ENCODE measurements around the gene ZBTB11. TPM values are rescaled to one million over a fixed set of nuclear protein-coding genes. Genes with fewer than 3 reads are reported as not detected.

Gene ZBTB11
- total and polyA plus RNA-seq, 9 of the 15 experiments (the other 6 are each of a cell fraction or from before 2014, with no cell fraction given), result 6.2 to 31.9 (median 21.4) TPM

DNA sequence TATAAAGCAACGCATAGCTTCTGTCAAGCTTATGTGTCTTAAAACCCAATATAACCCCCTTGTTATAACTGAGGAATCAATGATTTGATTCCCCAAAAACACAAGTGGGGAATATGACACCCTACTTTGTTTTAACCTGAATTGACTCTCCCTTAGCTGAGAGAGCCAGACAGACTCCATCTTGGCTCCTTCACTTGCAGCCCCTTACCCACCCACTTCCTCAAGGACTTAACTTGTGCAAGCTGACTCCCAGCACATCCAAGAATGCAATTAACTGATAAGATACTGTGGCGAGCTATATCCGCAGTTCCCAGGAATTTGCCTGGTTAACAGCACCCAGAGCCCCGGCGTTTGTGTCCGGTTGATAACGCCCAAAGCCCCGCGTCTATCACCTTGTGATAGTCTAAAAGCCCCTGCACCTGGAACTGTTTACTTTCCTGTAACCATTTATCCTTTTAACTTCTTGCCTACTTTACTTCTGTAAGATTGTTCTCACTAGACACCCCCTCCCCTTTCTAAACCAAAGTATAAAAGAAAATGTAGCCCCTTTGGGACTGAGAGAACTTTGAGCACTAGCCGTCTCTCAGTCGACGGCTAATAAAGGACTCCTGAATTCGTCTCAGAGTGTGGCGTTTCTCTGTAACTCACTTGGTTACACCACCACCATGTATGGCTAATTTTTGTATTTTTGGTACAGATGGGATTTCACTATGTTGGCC lies 35.4 kb downstream of the ZBTB11 start (continued):
- TF ChIP-seq, protein P1, sequence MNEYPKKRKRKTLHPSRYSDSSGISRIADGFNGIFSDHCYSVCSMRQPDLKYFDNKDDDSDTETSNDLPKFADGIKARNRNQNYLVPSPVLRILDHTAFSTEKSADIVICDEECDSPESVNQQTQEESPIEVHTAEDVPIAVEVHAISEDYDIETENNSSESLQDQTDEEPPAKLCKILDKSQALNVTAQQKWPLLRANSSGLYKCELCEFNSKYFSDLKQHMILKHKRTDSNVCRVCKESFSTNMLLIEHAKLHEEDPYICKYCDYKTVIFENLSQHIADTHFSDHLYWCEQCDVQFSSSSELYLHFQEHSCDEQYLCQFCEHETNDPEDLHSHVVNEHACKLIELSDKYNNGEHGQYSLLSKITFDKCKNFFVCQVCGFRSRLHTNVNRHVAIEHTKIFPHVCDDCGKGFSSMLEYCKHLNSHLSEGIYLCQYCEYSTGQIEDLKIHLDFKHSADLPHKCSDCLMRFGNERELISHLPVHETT (CRISPR knock-in tag; conservative IDR thresholded peaks at IDR 0.05 in 1 of 2, IDR thresholded peaks at IDR 0.05 in 1 of 2), result peak in 1 of 2 experiments; percentile 95; a peak in 2 of 4 replicates
- TF ChIP-seq, protein P2, sequence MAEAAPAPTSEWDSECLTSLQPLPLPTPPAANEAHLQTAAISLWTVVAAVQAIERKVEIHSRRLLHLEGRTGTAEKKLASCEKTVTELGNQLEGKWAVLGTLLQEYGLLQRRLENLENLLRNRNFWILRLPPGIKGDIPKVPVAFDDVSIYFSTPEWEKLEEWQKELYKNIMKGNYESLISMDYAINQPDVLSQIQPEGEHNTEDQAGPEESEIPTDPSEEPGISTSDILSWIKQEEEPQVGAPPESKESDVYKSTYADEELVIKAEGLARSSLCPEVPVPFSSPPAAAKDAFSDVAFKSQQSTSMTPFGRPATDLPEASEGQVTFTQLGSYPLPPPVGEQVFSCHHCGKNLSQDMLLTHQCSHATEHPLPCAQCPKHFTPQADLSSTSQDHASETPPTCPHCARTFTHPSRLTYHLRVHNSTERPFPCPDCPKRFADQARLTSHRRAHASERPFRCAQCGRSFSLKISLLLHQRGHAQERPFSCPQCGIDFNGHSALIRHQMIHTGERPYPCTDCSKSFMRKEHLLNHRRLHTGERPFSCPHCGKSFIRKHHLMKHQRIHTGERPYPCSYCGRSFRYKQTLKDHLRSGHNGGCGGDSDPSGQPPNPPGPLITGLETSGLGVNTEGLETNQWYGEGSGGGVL (CRISPR knock-in tag; IDR thresholded peaks at IDR 0.05), result peak; percentile 99
- TF ChIP-seq, protein P3, sequence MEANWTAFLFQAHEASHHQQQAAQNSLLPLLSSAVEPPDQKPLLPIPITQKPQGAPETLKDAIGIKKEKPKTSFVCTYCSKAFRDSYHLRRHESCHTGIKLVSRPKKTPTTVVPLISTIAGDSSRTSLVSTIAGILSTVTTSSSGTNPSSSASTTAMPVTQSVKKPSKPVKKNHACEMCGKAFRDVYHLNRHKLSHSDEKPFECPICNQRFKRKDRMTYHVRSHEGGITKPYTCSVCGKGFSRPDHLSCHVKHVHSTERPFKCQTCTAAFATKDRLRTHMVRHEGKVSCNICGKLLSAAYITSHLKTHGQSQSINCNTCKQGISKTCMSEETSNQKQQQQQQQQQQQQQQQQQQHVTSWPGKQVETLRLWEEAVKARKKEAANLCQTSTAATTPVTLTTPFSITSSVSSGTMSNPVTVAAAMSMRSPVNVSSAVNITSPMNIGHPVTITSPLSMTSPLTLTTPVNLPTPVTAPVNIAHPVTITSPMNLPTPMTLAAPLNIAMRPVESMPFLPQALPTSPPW (CRISPR knock-in tag; IDR thresholded peaks at IDR 0.05), result peak; percentile 58
- TF ChIP-seq GABPB2 (CRISPR knock-in tag; conservative IDR thresholded peaks at IDR 0.05) (peak; percentile 85; the same call in 1 of the 2 replicates), ZNF41 (CRISPR knock-in tag; conservative IDR thresholded peaks at IDR 0.05) (peak; percentile 99), ZNF699 (CRISPR knock-in tag; IDR thresholded peaks at IDR 0.05; ENCODE audit: insufficient replicate concordance) (peak; percentile 97), BACH1 (tag; IDR thresholded peaks at IDR 0.05) (peak; percentile 94), ZNF239 (CRISPR knock-in tag; IDR thresholded peaks at IDR 0.05) (peak; percentile 98), NFE2L1 (tag; IDR thresholded peaks at IDR 0.05; ENCODE audit: borderline replicate concordance, low read depth) (peak; percentile 86), DIDO1 (tag; IDR thresholded peaks at IDR 0.05; ENCODE audit: low read depth) (peak; percentile 95)
- TF ChIP-seq, protein P4, sequence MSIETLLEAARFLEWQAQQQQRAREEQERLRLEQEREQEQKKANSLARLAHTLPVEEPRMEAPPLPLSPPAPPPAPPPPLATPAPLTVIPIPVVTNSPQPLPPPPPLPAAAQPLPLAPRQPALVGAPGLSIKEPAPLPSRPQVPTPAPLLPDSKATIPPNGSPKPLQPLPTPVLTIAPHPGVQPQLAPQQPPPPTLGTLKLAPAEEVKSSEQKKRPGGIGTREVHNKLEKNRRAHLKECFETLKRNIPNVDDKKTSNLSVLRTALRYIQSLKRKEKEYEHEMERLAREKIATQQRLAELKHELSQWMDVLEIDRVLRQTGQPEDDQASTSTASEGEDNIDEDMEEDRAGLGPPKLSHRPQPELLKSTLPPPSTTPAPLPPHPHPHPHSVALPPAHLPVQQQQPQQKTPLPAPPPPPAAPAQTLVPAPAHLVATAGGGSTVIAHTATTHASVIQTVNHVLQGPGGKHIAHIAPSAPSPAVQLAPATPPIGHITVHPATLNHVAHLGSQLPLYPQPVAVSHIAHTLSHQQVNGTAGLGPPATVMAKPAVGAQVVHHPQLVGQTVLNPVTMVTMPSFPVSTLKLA (conservative IDR thresholded peaks at IDR 0.05), result 0 out of 4 replicates have a peak, but pooled peaks of 1 of the 2 experiments have one; percentile 10

All from K562 (cell line).